GM19240 (cell line): Measurements from ENCODE around the gene CSNK1G1.
"Not testable (repeated sequence)": the region's sequence is repeated elsewhere in the genome, so short reads cannot be mapped to it uniquely, and the experiment has no call there.

Experiments used
- DNase-seq: peaks from one replicate; pipeline ENCODE4 v3.0.0; 2011; ENCODE audit warnings: low spot score; ENCODE audit not compliant: insufficient read length

The CSNK1G1 gene

GRCh38 chr15:64351265-64351664 is 4.7 kb downstream of the CSNK1G1 start:
- DNase-seq: no peak

GRCh38 chr15:64349375-64349774 is 6.6 kb downstream of the CSNK1G1 start:
- no peak for DNase-seq

- DNase-seq: no peak
Measured at GRCh38 chr15:64348455-64348854, 7.5 kb downstream of the CSNK1G1 start.

- DNase-seq: not testable (repeated sequence)
Measured at GRCh38 chr15:64346242-64346641, 9.7 kb downstream of the CSNK1G1 start.

- DNase-seq: no peak
Measured at GRCh38 chr15:64344651-64345294, 11.2 kb downstream of the CSNK1G1 start.

GRCh38 chr15:64343841-64344240 is 12.1 kb downstream of the CSNK1G1 start:
- no peak for DNase-seq

GRCh38 chr15:64343222-64343621 is 12.8 kb downstream of the CSNK1G1 start:
- no peak for DNase-seq

GRCh38 chr15:64341961-64342360 is 14.0 kb downstream of the CSNK1G1 start:
- DNase-seq: no peak

GRCh38 chr15:64340355-64340754 is 15.6 kb downstream of the CSNK1G1 start:
- DNase-seq: no peak

GRCh38 chr15:64337761-64338160 is 18.2 kb downstream of the CSNK1G1 start:
- DNase-seq: no peak

GRCh38 chr15:64333986-64334929 is 21.7 kb downstream of the CSNK1G1 start:
- DNase-seq: no peak

- DNase-seq: no peak
Measured at GRCh38 chr15:64333516-64333915, 22.5 kb downstream of the CSNK1G1 start.

- DNase-seq: not testable (repeated sequence)
Measured at GRCh38 chr15:64331668-64332067, 24.3 kb downstream of the CSNK1G1 start.

GRCh38 chr15:64326975-64327374 is 29.0 kb downstream of the CSNK1G1 start:
- not testable (repeated sequence) for DNase-seq

GRCh38 chr15:64326458-64326857 is 29.5 kb downstream of the CSNK1G1 start:
- not testable (repeated sequence) for DNase-seq

- no peak for DNase-seq
Measured at GRCh38 chr15:64324165-64324877, 31.7 kb downstream of the CSNK1G1 start.

GRCh38 chr15:64315216-64315615 is 40.8 kb downstream of the CSNK1G1 start:
- DNase-seq: no peak

- DNase-seq: no peak
Measured at GRCh38 chr15:64314456-64314855, 41.5 kb downstream of the CSNK1G1 start.

- no peak for DNase-seq
Measured at GRCh38 chr15:64311566-64311965, 44.4 kb downstream of the CSNK1G1 start.

- no peak for DNase-seq
Measured at GRCh38 chr15:64310036-64310435, 45.9 kb downstream of the CSNK1G1 start.

GRCh38 chr15:64305261-64305660 is 50.7 kb downstream of the CSNK1G1 start:
- DNase-seq: no peak

GRCh38 chr15:64289550-64289949 is 66.4 kb downstream of the CSNK1G1 start:
- DNase-seq: no peak
